NCI-H774 (cell line): ENCODE measurements around the gene KRT28.
"Not testable (repeated sequence)": the region's sequence is repeated elsewhere in the genome, so short reads cannot be mapped to it uniquely, and the experiment has no call there.

ENCODE experiments used
- DNase-seq: peaks from one replicate; lab custom pipeline; 2025; lab: John Stamatoyannopoulos, UW

The KRT28 gene

GRCh38 chr17:40818733-40819527 is 19.2 kb upstream of the KRT28 start:
- peak; percentile 93 for DNase-seq

GRCh38 chr17:40818343-40818732 is 18.6 kb upstream of the KRT28 start:
- no peak for DNase-seq

GRCh38 chr17:40817103-40817682 is 17.4 kb upstream of the KRT28 start:
- no peak for DNase-seq

GRCh38 chr17:40816569-40816968 is 16.8 kb upstream of the KRT28 start:
- no peak for DNase-seq

- DNase-seq, result no peak
Measured at GRCh38 chr17:40815381-40815780, 15.6 kb upstream of the KRT28 start.

GRCh38 chr17:40814657-40815056 is 14.9 kb upstream of the KRT28 start:
- DNase-seq, result not testable (repeated sequence)

GRCh38 chr17:40813804-40814203 is 14.0 kb upstream of the KRT28 start:
- no peak for DNase-seq

- no peak for DNase-seq
Measured at GRCh38 chr17:40812639-40813038, 12.9 kb upstream of the KRT28 start.

- no peak for DNase-seq
Measured at GRCh38 chr17:40810494-40810893, 10.7 kb upstream of the KRT28 start.

GRCh38 chr17:40809721-40810421 is 10.1 kb upstream of the KRT28 start:
- DNase-seq, result no peak

- DNase-seq, result no peak
Measured at GRCh38 chr17:40806131-40806530, 6.4 kb upstream of the KRT28 start.

GRCh38 chr17:40803617-40804082 is 3.9 kb upstream of the KRT28 start:
- peak; percentile 83 for DNase-seq

- DNase-seq, result no peak
Measured at GRCh38 chr17:40801157-40801556, 1.4 kb upstream of the KRT28 start.

GRCh38 chr17:40800381-40800780 is 622 bp upstream of the KRT28 start:
- no peak for DNase-seq

GRCh38 chr17:40796846-40797245 is 2.9 kb downstream of the KRT28 start:
- no peak for DNase-seq

- no peak for DNase-seq
Measured at GRCh38 chr17:40795019-40795667, 4.6 kb downstream of the KRT28 start.

GRCh38 chr17:40794466-40794865 is 5.3 kb downstream of the KRT28 start:
- no peak for DNase-seq

- no peak for DNase-seq
Measured at GRCh38 chr17:40793832-40794231, 5.9 kb downstream of the KRT28 start.

GRCh38 chr17:40791787-40792436 is 7.8 kb downstream of the KRT28 start:
- no peak for DNase-seq

- no peak for DNase-seq
Measured at GRCh38 chr17:40791111-40791510, 8.6 kb downstream of the KRT28 start.

- no peak for DNase-seq
Measured at GRCh38 chr17:40782450-40782849, 17.3 kb downstream of the KRT28 start, which contains the start of gene KRT27. TSS of gene KRT27 (minus strand) at chr17:40782550. CDS start at chr17:40782493, 57 bp downstream.
